H9 (cell line): Measurements from ENCODE around the gene AGMO. TPM values are rescaled to one million over a fixed set of nuclear protein-coding genes. Genes with fewer than 3 reads are reported as not detected.

ENCODE experiments used
- DNase-seq: peaks from one replicate; pipeline ENCODE4 v3.0.0-alpha.2; 2017
- H2AFZ ChIP-seq: one replicate; pipeline ENCODE4 v1.6.1; 2013; ENCODE audit warnings: mild to moderate bottlenecking, low read length, control low read depth, moderate library complexity
- H2AK5ac ChIP-seq: 2 replicates; pipeline ENCODE4 v1.6.1; 2013; ENCODE audit warnings: low read length, control low read depth, mixed read lengths; ENCODE audit not compliant: insufficient read length
- H2BK120ac ChIP-seq: one replicate; pipeline ENCODE4 v1.6.1; 2013; ENCODE audit warnings: low read depth, mild to moderate bottlenecking, low read length, control low read depth, inconsistent platforms; ENCODE audit not compliant: poor library complexity, severe bottlenecking
- H2BK12ac ChIP-seq: 2 replicates; pipeline ENCODE4 v1.6.1; 2013; ENCODE audit warnings: low read length, control low read depth, mixed read lengths, low read depth; ENCODE audit not compliant: insufficient read length
- H2BK15ac ChIP-seq: 2 replicates; pipeline ENCODE4 v1.6.1; 2013; ENCODE audit warnings: low read depth, low read length, control low read depth
- H2BK20ac ChIP-seq: one replicate; pipeline ENCODE4 v1.6.1; 2013; ENCODE audit warnings: low read depth, mild to moderate bottlenecking, low read length, control low read depth, inconsistent platforms; ENCODE audit not compliant: poor library complexity, severe bottlenecking
- H2BK5ac ChIP-seq: 2 replicates; pipeline ENCODE4 v1.6.1; 2013; ENCODE audit warnings: low read length, control low read depth, mixed read lengths; ENCODE audit not compliant: insufficient read length
- H3K14ac ChIP-seq: 2 replicates; pipeline ENCODE4 v1.6.1; 2013; ENCODE audit warnings: low read length, control low read depth; ENCODE audit not compliant: insufficient read depth
- H3K18ac ChIP-seq: 2 replicates; pipeline ENCODE4 v1.6.1; 2013; ENCODE audit warnings: low read depth, mild to moderate bottlenecking, mixed read lengths, low read length, control low read depth; ENCODE audit not compliant: insufficient read length
- H3K23ac ChIP-seq: 2 replicates; pipeline ENCODE4 v1.6.1; 2013; ENCODE audit warnings: low read length, control low read depth, mixed read lengths, low read depth; ENCODE audit not compliant: insufficient read length
- H3K23me2 ChIP-seq: 2 replicates; pipeline ENCODE4 v1.6.1; 2013; ENCODE audit warnings: low read depth, mild to moderate bottlenecking, mixed read lengths, low read length, control low read depth; ENCODE audit not compliant: insufficient read length, poor library complexity, severe bottlenecking
- H3K27ac ChIP-seq: 2 replicates; pipeline ENCODE4 v1.5.1; 2013; ENCODE audit warnings: low read length, control low read depth, mixed read lengths, low read depth; ENCODE audit not compliant: insufficient read length
- H3K27me3 ChIP-seq: 2 replicates; pipeline ENCODE4 v1.6.1; 2013; ENCODE audit warnings: low read length, control low read depth, inconsistent platforms; ENCODE audit not compliant: insufficient read depth
- H3K4ac ChIP-seq: 2 replicates; pipeline ENCODE4 v1.6.1; 2013; ENCODE audit warnings: low read depth, mild to moderate bottlenecking, control low read depth, inconsistent platforms, low read length, moderate library complexity
- H3K4me1 ChIP-seq: 2 replicates; pipeline ENCODE4 v1.6.1; 2013; ENCODE audit warnings: low read length, control low read depth, inconsistent platforms; ENCODE audit not compliant: insufficient read depth
- H3K4me2 ChIP-seq: 2 replicates; pipeline ENCODE4 v1.6.1; 2013; ENCODE audit warnings: low read length, control low read depth, mixed read lengths; ENCODE audit not compliant: insufficient read length, insufficient read depth
- H3K56ac ChIP-seq: 2 replicates; pipeline ENCODE4 v1.6.1; 2013; ENCODE audit warnings: low read depth, mild to moderate bottlenecking, mixed read lengths, low read length, control low read depth; ENCODE audit not compliant: insufficient read length
- H3K79me1 ChIP-seq: 2 replicates; pipeline ENCODE4 v1.6.1; 2013; ENCODE audit warnings: low read depth, mild to moderate bottlenecking, moderate library complexity, low read length, control low read depth, inconsistent platforms; ENCODE audit not compliant: insufficient read depth, poor library complexity, severe bottlenecking
- H3K79me2 ChIP-seq: 2 replicates; pipeline ENCODE4 v1.6.1; 2013; ENCODE audit warnings: low read length, control low read depth, inconsistent platforms; ENCODE audit not compliant: insufficient read depth
- H3K9ac ChIP-seq: 2 replicates; pipeline ENCODE4 v1.6.1; 2013; ENCODE audit warnings: low read length, control low read depth, mixed read lengths; ENCODE audit not compliant: insufficient read length; ENCODE audit errors: extremely low read depth
- H3K9me3 ChIP-seq: one replicate; pipeline ENCODE4 v1.6.1; 2013; ENCODE audit warnings: low read depth, low read length, inconsistent platforms; ENCODE audit not compliant: control insufficient read depth
- H3T11ph ChIP-seq: one replicate; pipeline ENCODE4 v1.6.1; 2013; ENCODE audit warnings: mild to moderate bottlenecking, low read length, control low read depth, inconsistent platforms
- H4K20me1 ChIP-seq: one replicate; pipeline ENCODE4 v1.6.1; 2013; ENCODE audit not compliant: control insufficient read depth, insufficient read length, insufficient read depth
- H4K5ac ChIP-seq: 2 replicates; pipeline ENCODE4 v1.6.1; 2013; ENCODE audit warnings: low read depth, mild to moderate bottlenecking, mixed read lengths, low read length, control low read depth; ENCODE audit not compliant: insufficient read length
- H4K8ac ChIP-seq: replicated peaks from 2 replicates; pipeline ENCODE4 v1.6.1; 2013; ENCODE audit warnings: low read length, control low read depth, mixed read lengths, low read depth; ENCODE audit not compliant: insufficient read length
- H4K91ac ChIP-seq: 2 replicates; pipeline ENCODE4 v1.6.1; 2013; ENCODE audit warnings: low read depth, mild to moderate bottlenecking, moderate library complexity, mixed read lengths, low read length, control low read depth; ENCODE audit not compliant: insufficient read length
- H3K27ac Mint-ChIP-seq, 3 experiments: 2 replicates in 2 of 3; 3 replicates in 1 of 3; pipeline ENCODE4 v1.8.0; 2020 to 2021; ENCODE audit warnings: mixed read lengths in 3 of 3, mild to moderate bottlenecking in 1 of 3, moderate library complexity in 1 of 3
- H3K27me3 Mint-ChIP-seq: 2 replicates; pipeline ENCODE4 v1.8.0; 2021; ENCODE audit warnings: low read depth, mild to moderate bottlenecking, moderate library complexity, mixed read lengths
- H3K36me3 Mint-ChIP-seq, 3 experiments: 2 replicates in 2 of 3; 3 replicates in 1 of 3; pipeline ENCODE4 v1.8.0; 2020 to 2021; ENCODE audit warnings: low read depth in 3 of 3, mixed read lengths in 3 of 3; ENCODE audit not compliant: insufficient read depth in 1 of 3
- H3K4me1 Mint-ChIP-seq, 2 experiments: 2 replicates each; pipeline ENCODE4 v1.8.0; 2020; ENCODE audit warnings: mixed read lengths in 2 of 2
- H3K4me3 Mint-ChIP-seq, 2 experiments: 2 replicates in 1 of 2; 3 replicates in 1 of 2; pipeline ENCODE4 v1.8.0; 2020 to 2021; ENCODE audit warnings: mild to moderate bottlenecking in 2 of 2, mixed read lengths in 2 of 2, moderate library complexity in 1 of 2
- H3K9me3 Mint-ChIP-seq, 2 experiments: 2 replicates in 1 of 2; 3 replicates in 1 of 2; pipeline ENCODE4 v1.8.0; 2020; ENCODE audit warnings: mild to moderate bottlenecking in 2 of 2, mixed read lengths in 2 of 2, moderate library complexity in 1 of 2
- WGBS: extraction: QIAGEN DNeasy Blood & Tissue Kit; methylation state at CpG from one replicate; pipeline ENCODE4 v1.1.7; 2013; ENCODE audit warnings: missing lambda C conversion rate, low lambda C conversion rate, mixed read lengths; ENCODE audit not compliant: insufficient read length; ENCODE audit errors: extremely low coverage; 5-methylcytosine and 5-hydroxymethylcytosine counted together
- total RNA-seq: library from RNA; stranded (reverse); gene quantifications from 2 replicates; pipeline ENCODE4 v1.2.1, GENCODE V29; 2021
- TF ChIP-seq, protein P1 (sequence below): fragments of 200-600 bp; sonication (generic); conservative IDR thresholded peaks from 3 replicates; pipeline ENCODE4 v1.8.0; 2021; ENCODE audit warnings: antibody characterized with exemption, mild to moderate bottlenecking

AGMO gene
- total RNA-seq, 1 experiment from 2014 or later, result 0.70 TPM

GRCh38 chr7:15234431-15234830 is 327.4 kb downstream of the AGMO start:
- H3K9me3 Mint-ChIP-seq, result no peaks in the 10 kb centered on the region; a peak in 1 of 5 replicates

More at GRCh38 chr7:15234431-15234830, 327.4 kb downstream of the AGMO start:
- Histone ChIP-seq H3T11ph (no peak overlapping the region), H3K27me3 (no peaks in the 10 kb centered on the region), H4K20me1 (no peaks in the 10 kb centered on the region), H3K9ac (no peak overlapping the region), H3K23me2 (no peaks in the 10 kb centered on the region), H3K4me2 (no peak overlapping the region), H2AK5ac (no peak overlapping the region), H4K5ac (no peak overlapping the region), H3K79me2 (no peaks in the 10 kb centered on the region), H3K18ac (no peak overlapping the region), H3K9me3 (no peaks in the 10 kb centered on the region), H3K4me1 (no peaks in the 10 kb centered on the region), H2BK12ac (no peak overlapping the region), H3K23ac (no peak overlapping the region), H2BK15ac (no peak overlapping the region), H3K27ac (no peak overlapping the region), H4K8ac (no peak overlapping the region), H4K91ac (no peak overlapping the region), H2AFZ (no peak overlapping the region), H2BK20ac (no peak overlapping the region), H2BK5ac (no peak overlapping the region), H3K4ac (no peak overlapping the region), H2BK120ac (no peak overlapping the region), H3K79me1 (no peaks in the 10 kb centered on the region), H3K14ac (no peak overlapping the region), H3K56ac (no peak overlapping the region)
- no peaks in the 10 kb centered on the region for H3K27me3 Mint-ChIP-seq
- no peak overlapping the region for H3K4me3 Mint-ChIP-seq
- H3K4me1 Mint-ChIP-seq, result no peaks in the 10 kb centered on the region
- no peaks in the 10 kb centered on the region for H3K36me3 Mint-ChIP-seq
- TF ChIP-seq, protein P1, sequence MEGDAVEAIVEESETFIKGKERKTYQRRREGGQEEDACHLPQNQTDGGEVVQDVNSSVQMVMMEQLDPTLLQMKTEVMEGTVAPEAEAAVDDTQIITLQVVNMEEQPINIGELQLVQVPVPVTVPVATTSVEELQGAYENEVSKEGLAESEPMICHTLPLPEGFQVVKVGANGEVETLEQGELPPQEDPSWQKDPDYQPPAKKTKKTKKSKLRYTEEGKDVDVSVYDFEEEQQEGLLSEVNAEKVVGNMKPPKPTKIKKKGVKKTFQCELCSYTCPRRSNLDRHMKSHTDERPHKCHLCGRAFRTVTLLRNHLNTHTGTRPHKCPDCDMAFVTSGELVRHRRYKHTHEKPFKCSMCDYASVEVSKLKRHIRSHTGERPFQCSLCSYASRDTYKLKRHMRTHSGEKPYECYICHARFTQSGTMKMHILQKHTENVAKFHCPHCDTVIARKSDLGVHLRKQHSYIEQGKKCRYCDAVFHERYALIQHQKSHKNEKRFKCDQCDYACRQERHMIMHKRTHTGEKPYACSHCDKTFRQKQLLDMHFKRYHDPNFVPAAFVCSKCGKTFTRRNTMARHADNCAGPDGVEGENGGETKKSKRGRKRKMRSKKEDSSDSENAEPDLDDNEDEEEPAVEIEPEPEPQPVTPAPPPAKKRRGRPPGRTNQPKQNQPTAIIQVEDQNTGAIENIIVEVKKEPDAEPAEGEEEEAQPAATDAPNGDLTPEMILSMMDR, result no peak
- no CpG with 5 or more reads among the region's 3 CpGs for WGBS
- no peak for DNase-seq
- no peak overlapping the region for H3K27ac Mint-ChIP-seq
